ENCODE data around the gene HSD17B10. TPM values are rescaled to one million over a fixed set of nuclear protein-coding genes. Genes with fewer than 3 reads are reported as not detected.

Gene HSD17B10
- total RNA-seq, 1 donor from 2014 or later: 51.6 TPM

DNA sequence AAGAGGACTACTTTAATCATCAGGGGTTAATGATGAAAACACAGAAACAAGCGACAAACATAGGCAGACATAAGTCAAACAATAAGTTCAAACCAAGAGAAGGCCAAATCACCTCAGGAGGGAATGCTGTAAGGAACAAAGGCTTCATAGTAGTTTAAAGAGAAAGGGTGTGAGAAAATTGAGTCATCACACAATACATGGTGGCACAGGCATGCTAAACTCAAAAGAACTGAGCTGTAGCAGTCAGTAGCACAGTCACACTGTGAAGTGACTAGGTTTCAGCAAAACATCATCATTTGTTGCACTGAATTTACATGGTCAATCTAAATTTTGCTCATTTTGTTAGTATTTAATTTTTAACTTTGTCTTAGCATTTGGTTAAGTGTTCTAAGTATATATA is 36.0 kb downstream of the HSD17B10 start:
- Histone ChIP-seq H3K9me3 (no peaks in the 10 kb centered on the region), H3K27me3 (ENCODE audit: low read depth) (no peaks in the 10 kb centered on the region), H3K4me1 (no peaks in the 10 kb centered on the region), H3K27ac (no peak overlapping the region), H3K36me3 (peaks cover 89% of the 10 kb centered on the region), H3K4me3 (no peak overlapping the region)
- intact Hi-C loops (cut with DNase I): no loop called here
- ATAC-seq (no peak), DNase-seq (no peak)
- TF ChIP-seq, protein P1, sequence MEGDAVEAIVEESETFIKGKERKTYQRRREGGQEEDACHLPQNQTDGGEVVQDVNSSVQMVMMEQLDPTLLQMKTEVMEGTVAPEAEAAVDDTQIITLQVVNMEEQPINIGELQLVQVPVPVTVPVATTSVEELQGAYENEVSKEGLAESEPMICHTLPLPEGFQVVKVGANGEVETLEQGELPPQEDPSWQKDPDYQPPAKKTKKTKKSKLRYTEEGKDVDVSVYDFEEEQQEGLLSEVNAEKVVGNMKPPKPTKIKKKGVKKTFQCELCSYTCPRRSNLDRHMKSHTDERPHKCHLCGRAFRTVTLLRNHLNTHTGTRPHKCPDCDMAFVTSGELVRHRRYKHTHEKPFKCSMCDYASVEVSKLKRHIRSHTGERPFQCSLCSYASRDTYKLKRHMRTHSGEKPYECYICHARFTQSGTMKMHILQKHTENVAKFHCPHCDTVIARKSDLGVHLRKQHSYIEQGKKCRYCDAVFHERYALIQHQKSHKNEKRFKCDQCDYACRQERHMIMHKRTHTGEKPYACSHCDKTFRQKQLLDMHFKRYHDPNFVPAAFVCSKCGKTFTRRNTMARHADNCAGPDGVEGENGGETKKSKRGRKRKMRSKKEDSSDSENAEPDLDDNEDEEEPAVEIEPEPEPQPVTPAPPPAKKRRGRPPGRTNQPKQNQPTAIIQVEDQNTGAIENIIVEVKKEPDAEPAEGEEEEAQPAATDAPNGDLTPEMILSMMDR (IDR thresholded peaks at IDR 0.05): no peak

DNA sequence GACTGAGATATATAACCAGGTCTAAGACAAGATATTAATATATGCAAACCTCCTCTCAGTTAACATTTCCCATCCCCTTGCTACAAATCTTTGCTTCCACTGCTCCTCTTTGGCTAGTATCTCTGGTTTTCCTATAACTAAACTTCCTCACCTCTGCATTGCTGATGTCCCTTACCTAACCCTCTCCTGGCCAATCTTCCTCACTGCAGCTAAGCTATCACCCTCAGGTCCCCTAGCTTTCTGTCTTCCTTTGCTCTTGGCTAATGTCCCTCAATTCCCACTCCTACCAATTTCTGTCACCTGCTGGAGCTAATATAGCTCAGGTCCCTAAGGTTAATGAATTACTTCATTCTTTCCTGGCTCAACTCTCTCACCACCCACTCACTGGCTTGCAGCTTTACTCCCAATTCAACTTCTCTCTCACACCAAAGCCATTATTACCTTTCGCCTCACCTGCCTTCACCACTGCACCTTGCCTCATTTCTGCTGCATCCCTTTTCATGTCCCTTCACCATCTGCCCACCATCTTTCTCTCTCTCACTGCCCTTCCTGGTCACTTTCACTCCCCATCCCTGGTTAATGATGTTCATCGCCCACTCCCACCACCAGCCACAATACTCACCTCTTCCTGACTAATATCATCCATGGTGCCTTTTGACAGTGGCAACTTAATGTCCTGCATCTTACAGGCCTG is 38.4 kb downstream of the HSD17B10 start:
- Histone ChIP-seq H3K4me1 (no peaks in the 10 kb centered on the region), H3K27me3 (ENCODE audit: low read depth) (no peaks in the 10 kb centered on the region), H3K27ac (no peak overlapping the region), H3K4me3 (no peak overlapping the region), H3K9me3 (no peaks in the 10 kb centered on the region), H3K36me3 (peaks cover 75% of the 10 kb centered on the region)
- intact Hi-C loops (cut with DNase I): no loop called here
- DNase-seq (no peak), ATAC-seq (no peak)
- TF ChIP-seq, protein P1 (IDR thresholded peaks at IDR 0.05): no peak

DNA sequence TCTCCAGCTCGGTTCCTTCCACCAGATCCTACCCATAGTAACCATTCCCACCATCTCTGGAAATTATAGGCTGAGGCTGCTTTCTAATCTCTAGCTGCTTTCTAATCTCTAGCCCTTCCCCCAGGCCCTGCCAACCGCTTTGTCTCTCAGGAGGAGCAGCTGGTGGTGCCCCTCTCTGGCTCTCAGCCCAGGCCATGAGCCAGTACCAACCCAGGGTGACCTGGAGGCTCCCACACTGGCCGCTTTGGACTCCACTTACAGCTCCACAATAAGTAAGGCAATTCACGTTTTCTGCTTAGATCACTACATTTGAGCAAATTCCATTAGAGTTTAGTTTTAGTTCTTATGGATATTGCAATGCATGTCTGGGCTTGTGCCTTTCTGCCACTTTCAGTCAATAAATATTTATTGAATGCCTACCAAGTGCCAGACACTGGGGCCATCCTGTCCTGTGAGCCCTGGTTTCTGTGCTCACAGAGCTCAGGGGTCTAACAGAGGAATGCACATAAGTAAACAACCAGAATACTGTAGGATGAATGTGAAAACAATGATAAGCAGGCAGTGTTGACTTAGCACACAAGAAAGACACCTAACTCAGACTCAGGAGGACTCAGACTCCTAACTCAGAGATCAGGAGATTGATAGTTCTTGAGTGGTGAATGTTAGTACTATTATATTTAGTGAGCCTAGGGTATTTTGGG is 50.6 kb downstream of the HSD17B10 start:
- no peak overlapping the region for H3K27ac ChIP-seq
- no peaks in the 10 kb centered on the region for H3K9me3 ChIP-seq
- H3K4me3 ChIP-seq: no peak overlapping the region
- no peak for ATAC-seq
- peaks cover 64% of the 10 kb centered on the region for H3K36me3 ChIP-seq
- no peaks in the 10 kb centered on the region for H3K4me1 ChIP-seq
- DNase-seq: no peak
- H3K27me3 ChIP-seq (ENCODE audit: low read depth): no peaks in the 10 kb centered on the region
- intact Hi-C loops (cut with DNase I): no loop called here
- TF ChIP-seq, protein P1 (IDR thresholded peaks at IDR 0.05): no peak

Small RNA genes lying within 50 kb of the gene (microRNA-seq; reads per million reads assigned to microRNA genes)
- not detected for gene MIR6857 (ENCODE audit: borderline number of aligned reads)

Other genes with a start within 250 kb of the HSD17B10 start
- gene KDM5C, start 209.2 kb downstream of the HSD17B10 start, total RNA-seq: 67.5 TPM
- 24.0 TPM for gene IQSEC2, start 152.8 kb downstream of the HSD17B10 start, total RNA-seq
- 52.0 TPM for gene SMC1A, start 11.7 kb downstream of the HSD17B10 start, total RNA-seq
- 3.0 TPM for gene RIBC1, start 11.5 kb downstream of the HSD17B10 start, total RNA-seq